Tibial nerve (tissue), 4 donors: Measurements from ENCODE around the gene PDZK1IP1. TPM values are rescaled to one million over a fixed set of nuclear protein-coding genes. Genes with fewer than 3 reads are reported as not detected.

Experiments used
- DNase-seq, 2 donors: peaks; one replicate each; pipeline ENCODE4 v3.0.0-alpha.2; 2019; ENCODE audit warnings: low spot score in 2 of 2
- H3K27ac ChIP-seq, 4 donors: fragments of 200-600 bp; sonication (generic) in 3 of 4; one replicate each; pipeline ENCODE4 v1.5.1; 2017 to 2019; ENCODE audit warnings: mild to moderate bottlenecking in 1 of 4
- H3K27me3 ChIP-seq, 2 donors: fragments of 200-600 bp; sonication (generic) in 1 of 2; one replicate each; pipeline versions ENCODE4 v1.5.1 to v1.6.0; 2017 to 2019
- H3K36me3 ChIP-seq, 3 donors: fragments of 200-600 bp; sonication (generic); one replicate each; pipeline ENCODE4 v1.5.1; 2018 to 2019
- H3K4me1 ChIP-seq, 4 donors: fragments of 200-600 bp; sonication (generic) in 3 of 4; one replicate each; pipeline ENCODE4 v1.5.1; 2017 to 2019
- H3K4me3 ChIP-seq, 4 donors: fragments of 200-600 bp; sonication (generic) in 3 of 4; one replicate each; pipeline ENCODE4 v1.5.1; 2017 to 2019; ENCODE audit warnings: mild to moderate bottlenecking in 1 of 4, moderate library complexity in 1 of 4
- H3K9me3 ChIP-seq, 4 donors: fragments of 200-600 bp; sonication (generic) in 3 of 4; one replicate each; pipeline ENCODE4 v1.5.1; 2017 to 2019
- CTCF ChIP-seq, 5 experiments: fragments of 200-600 bp in 3 of 5; fragments of 450-650 bp in 2 of 5; sonication (generic) in 3 of 5; IDR thresholded peaks; one replicate each; pipeline ENCODE4 v1.5.1; 2016 to 2019; ENCODE audit warnings: antibody characterized with exemption in 5 of 5, mild to moderate bottlenecking in 3 of 5, moderate library complexity in 2 of 5
- EP300 ChIP-seq, 2 donors: sonication (generic); formaldehyde crosslinking; IDR thresholded peaks; one replicate each; pipeline ENCODE4 v1.6.1; 2017; ENCODE audit warnings: antibody characterized with exemption in 2 of 2, mild to moderate bottlenecking in 1 of 2
- POLR2A ChIP-seq, 2 donors: fragments of 450-650 bp; IDR thresholded peaks; one replicate each; pipeline ENCODE4 v1.6.1; 2017; ENCODE audit warnings: antibody characterized with exemption in 2 of 2, mild to moderate bottlenecking in 2 of 2, moderate library complexity in 2 of 2
- WGBS, 2 donors: methylation state at CpG; one replicate each; pipeline ENCODE4 v1.1.5; 2018; 5-methylcytosine and 5-hydroxymethylcytosine counted together
- total RNA-seq, 4 donors: library from RNA; depleted of rRNA; stranded (reverse); fragments of >200 nt; gene quantifications; one replicate each; pipeline ENCODE4 v1.1.0, GENCODE V29; 2016

The PDZK1IP1 gene, protein sequence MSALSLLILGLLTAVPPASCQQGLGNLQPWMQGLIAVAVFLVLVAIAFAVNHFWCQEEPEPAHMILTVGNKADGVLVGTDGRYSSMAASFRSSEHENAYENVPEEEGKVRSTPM
- 1 to 10 TPM in 2 of 4 donors, not detected in 2; 1.5 to 4.2 TPM for total RNA-seq

GRCh38 chr1:47189844-47190508 lies at the start of gene PDZK1IP1:
TSS of gene PDZK1IP1 (minus strand) at chr1:47190036. CDS start at chr1:47189932, 104 bp downstream.
- no peaks in the 10 kb centered on the region for H3K9me3 ChIP-seq
- no peaks in the 10 kb centered on the region for H3K36me3 ChIP-seq
- H3K4me1 ChIP-seq: peaks cover 0 to 38% (median 11%) of the 10 kb centered on the region in 4 donors
- no peak within 1 kb of the TSS for H3K4me3 ChIP-seq
- peak in 1 of 2 donors; percentile 48 for TF ChIP-seq EP300 (IDR thresholded peaks at IDR 0.05)
- TF ChIP-seq POLR2A (IDR thresholded peaks at IDR 0.05): no peak
- H3K27ac ChIP-seq: peak within 1 kb of the TSS; percentile 20 to 59 (median 54)
- no peaks in the 10 kb centered on the region for H3K27me3 ChIP-seq
- DNase-seq: peak; percentile 84 to 89
- 52 to 53% methylated on average over 16 of the region's 16 CpGs for WGBS, 2 donors

DNA sequence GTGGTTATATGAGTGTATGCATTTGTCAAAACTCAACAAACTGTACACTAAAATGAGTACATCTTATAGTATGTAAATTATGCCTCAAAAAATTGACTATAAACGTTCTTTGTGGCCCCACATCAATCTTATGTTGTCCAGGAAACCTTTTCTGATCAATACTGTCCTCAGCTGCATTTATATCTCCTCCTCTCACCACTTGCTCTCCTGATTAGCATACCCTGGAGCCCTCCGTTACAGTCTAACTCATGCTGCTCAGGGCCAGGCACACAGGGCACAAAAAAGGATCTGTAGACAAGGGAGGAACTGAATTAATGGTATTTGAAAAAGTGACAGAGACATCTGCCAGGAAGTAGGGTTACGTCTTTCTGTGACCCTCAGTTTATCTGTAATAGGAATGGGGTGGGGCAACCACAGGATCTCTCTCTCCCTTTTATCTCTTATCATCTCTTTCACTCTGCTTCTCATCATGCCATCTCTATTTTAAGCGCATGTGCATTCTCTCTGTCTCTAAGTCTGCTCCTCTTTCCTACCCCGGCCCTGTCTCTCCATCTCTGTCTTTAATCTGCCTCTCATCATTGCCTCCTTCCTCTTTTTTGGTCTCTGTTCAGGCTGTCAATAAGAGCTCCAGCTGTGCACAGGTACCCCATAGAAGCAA lies 49.2 kb upstream of the PDZK1IP1 start:
- no peaks in the 10 kb centered on the region for H3K36me3 ChIP-seq
- peaks cover 0 to 4% (median 0%) of the 10 kb centered on the region in 4 donors for H3K4me1 ChIP-seq
- peaks cover 0 to 46% of the 10 kb centered on the region in 2 donors for H3K27me3 ChIP-seq
- H3K4me3 ChIP-seq: no peak overlapping the region
- no peaks in the 10 kb centered on the region for H3K9me3 ChIP-seq
- TF ChIP-seq EP300 (IDR thresholded peaks at IDR 0.05): no peak
- TF ChIP-seq CTCF (IDR thresholded peaks at IDR 0.05): no peak
- no peak for TF ChIP-seq POLR2A (IDR thresholded peaks at IDR 0.05)
- DNase-seq: no peak
- WGBS, 2 donors: 63 to 74% methylated on average over 5 of the region's 5 CpGs
- no peak overlapping the region for H3K27ac ChIP-seq

DNA sequence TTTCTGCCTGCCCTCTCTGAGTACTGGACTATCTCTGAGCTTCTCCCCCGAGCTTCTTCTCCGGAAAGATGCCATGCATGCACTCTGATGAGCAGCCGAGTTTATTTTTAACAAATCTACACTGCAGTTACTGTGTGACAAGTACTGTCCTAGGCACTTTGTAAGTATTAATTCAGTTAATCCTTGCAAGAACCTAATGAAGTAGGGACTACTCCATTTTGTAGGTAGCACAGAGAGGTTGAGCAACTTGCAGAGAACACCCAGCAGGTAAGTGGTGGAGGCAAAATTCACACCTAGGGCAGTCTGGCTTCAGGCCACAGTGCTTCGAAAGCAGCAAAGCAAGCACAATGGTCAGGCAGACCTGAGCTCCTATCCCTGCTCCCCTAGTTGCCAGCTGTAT lies 46.0 kb upstream of the PDZK1IP1 start:
- H3K27ac ChIP-seq: no peak overlapping the region
- no peak overlapping the region for H3K4me3 ChIP-seq
- 79 to 88% methylated on average over 4 of the region's 4 CpGs for WGBS, 2 donors
- DNase-seq: no peak
- H3K4me1 ChIP-seq: peaks cover 0 to 20% (median 11%) of the 10 kb centered on the region in 4 donors
- H3K36me3 ChIP-seq: no peaks in the 10 kb centered on the region
- H3K27me3 ChIP-seq: peaks cover 0 to 55% of the 10 kb centered on the region in 2 donors
- no peaks in the 10 kb centered on the region for H3K9me3 ChIP-seq
- no peak for TF ChIP-seq EP300 (IDR thresholded peaks at IDR 0.05)
- TF ChIP-seq POLR2A (IDR thresholded peaks at IDR 0.05): no peak
- TF ChIP-seq CTCF (IDR thresholded peaks at IDR 0.05): no peak

- WGBS, 2 donors: 25 to 33% methylated on average over 20 to 21 of the region's 21 CpGs
- Histone ChIP-seq H3K4me3 (no peak overlapping the region), H3K36me3 (no peaks in the 10 kb centered on the region), H3K4me1 (peaks cover 0 to 26% (median 13%) of the 10 kb centered on the region in 4 donors), H3K27ac (no peak overlapping the region), H3K9me3 (no peaks in the 10 kb centered on the region), H3K27me3 (peaks cover under 1 to 60% of the 10 kb centered on the region in 2 donors)
- no peak for TF ChIP-seq CTCF (IDR thresholded peaks at IDR 0.05)
- TF ChIP-seq EP300 (IDR thresholded peaks at IDR 0.05): no peak
- TF ChIP-seq POLR2A (IDR thresholded peaks at IDR 0.05): no peak
- no peak for DNase-seq
These were observed 45.4 kb upstream of the PDZK1IP1 start for GRCh38 chr1:47235241-47235681.

DNA sequence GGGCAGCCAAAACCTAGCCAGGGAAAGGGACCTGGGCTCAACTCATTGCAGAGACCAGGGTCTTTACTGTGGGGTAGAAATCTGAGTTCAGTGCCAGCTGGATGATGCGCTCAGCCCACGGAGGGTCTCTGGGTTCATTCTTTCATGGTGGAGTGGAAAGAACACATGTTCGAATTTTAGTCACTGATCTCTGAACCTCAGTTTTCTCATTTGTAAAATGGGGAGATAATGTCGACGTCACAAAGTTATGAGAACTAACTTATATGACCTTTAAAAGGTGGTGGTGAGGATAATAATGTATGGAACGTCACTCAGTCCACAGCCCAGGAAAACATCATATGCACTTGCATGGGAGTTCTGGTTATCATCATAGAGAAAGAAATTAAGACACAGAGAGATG lies 43.4 kb upstream of the PDZK1IP1 start:
- Histone ChIP-seq H3K27me3 (peaks cover 3 to 72% of the 10 kb centered on the region in 2 donors), H3K4me1 (peaks cover 0 to 40% (median 13%) of the 10 kb centered on the region in 4 donors), H3K36me3 (no peaks in the 10 kb centered on the region), H3K9me3 (no peaks in the 10 kb centered on the region), H3K27ac (no peak overlapping the region), H3K4me3 (no peak overlapping the region)
- 73 to 78% methylated on average over 6 of the region's 6 CpGs for WGBS, 2 donors
- no peak for DNase-seq
- TF ChIP-seq EP300 (IDR thresholded peaks at IDR 0.05) (no peak), CTCF (IDR thresholded peaks at IDR 0.05) (no peak), POLR2A (IDR thresholded peaks at IDR 0.05) (no peak)
